GM18907 (cell line): ENCODE data around the gene HILPDA.
A peak's percentile ranks its signal among the peaks of the same experiment; 100 is the strongest.

ENCODE experiments used
- ATAC-seq: cut with Tn5 transposase; IDR thresholded peaks from one replicate; pipeline ENCODE4 v1.9.1; 2021; ENCODE audit warnings: mild to moderate bottlenecking, moderate library complexity; ENCODE audit not compliant: unreplicated experiment

Gene HILPDA

DNA sequence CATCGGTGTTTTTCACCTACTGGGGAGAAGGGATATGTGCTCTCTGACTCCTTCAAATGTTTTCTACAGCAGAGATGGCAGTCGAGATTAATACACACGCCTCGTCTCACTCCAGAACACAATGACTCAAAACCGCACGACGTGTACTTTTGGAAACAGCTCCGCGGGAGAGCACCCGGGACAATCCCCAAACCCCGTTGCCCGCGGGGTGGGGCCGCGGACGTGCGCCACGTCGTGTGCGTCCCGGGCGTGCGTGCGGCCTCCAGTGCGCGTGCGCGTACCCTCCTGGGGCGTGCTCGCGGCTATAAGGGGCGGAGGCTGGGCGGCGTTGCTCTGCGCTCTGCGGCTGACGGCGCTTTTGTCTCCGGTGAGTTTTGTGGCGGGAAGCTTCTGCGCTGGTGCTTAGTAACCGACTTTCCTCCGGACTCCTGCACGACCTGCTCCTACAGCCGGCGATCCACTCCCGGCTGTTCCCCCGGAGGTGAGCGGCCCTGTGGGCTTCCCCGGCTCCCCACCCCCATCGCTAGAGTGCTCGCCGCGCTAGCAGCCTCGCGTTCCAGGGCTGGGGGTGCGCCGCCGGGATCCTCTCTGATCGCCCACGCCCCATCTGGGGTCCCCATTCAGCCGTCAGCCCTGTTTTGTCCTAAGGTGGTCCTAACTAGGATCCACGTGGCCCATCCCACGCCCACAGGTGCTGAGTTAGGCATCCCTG, at the start of gene HILPDA:
Gene HILPDA (plus strand): TSS at position 336 of the 712 bp plus-strand sequence. CDS start 1,391 bp downstream, outside the sequence.
- peak; percentile 84 for ATAC-seq

DNA sequence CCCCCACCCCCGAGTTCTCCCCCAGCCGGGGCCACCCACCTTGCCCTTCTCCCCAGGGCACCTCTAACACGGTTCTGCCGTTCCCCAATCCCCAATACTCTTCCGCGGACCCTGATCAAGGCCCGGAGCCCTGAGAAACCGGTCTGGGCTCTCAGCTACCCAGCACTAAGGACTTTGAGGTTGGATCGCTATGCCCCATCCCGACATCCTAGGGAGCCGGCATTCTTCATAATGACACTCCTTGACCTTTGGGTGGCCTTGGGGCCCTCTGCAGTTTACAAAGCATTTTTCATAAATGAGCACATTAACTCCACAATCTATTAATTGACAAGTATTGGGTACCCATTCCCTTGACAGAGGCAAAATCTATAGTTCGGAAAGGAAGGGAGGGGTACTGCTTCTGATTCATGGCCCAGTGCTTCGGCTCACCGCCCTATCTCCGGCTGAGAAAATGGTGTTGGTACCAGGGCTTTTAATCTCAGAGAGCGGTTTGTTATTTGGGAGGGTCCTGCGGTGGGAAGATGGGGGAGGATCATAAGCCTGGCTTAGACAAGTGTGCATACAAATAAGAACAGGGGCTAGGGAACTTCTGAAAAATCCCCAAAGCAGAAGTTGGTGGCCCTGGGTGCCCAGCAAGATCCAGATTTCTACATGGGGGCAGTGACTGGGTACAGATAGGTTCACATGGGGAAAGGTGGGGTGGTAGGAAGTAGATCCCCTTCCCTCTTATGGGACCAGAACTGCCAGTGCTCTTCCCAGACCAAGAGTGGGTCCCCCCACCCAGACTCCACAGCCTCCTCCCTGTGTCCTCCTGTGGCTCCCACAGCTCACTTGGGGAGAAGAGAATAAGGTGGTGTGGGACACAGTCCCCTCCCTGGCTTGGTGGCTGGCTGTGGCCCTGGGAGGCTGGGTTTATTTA, 49.1 kb upstream of the HILPDA start:
- no peak for ATAC-seq

DNA sequence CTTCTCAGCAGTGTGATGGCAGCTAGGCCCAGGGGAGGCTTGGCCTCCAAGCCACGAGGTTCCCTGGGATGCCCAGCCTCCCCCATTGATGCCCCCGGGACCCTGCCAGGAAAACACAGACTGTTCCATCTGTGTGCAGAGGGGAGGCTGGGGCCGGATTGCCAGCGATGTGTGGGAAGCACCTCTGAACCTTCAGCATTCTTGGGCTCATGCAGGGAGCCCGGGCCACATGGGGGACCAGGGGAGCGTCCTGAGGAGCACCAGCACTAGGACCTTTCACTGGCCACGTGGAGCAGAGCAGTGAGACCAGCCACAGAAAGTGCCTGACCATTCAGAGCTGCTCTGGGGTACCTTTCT, 48.5 kb upstream of the HILPDA start:
- ATAC-seq: no peak

GRCh38 chr7:128407751-128408708, 47.6 kb upstream of the HILPDA start:
- no peak for ATAC-seq

GRCh38 chr7:128408709-128409595, 46.7 kb upstream of the HILPDA start:
- ATAC-seq: no peak

GRCh38 chr7:128409596-128410450, 45.9 kb upstream of the HILPDA start, which contains the start of gene IMPDH1:
Gene IMPDH1, minus strand, starts transcription at chr7:128409982. Its CDS starts 81 bp downstream, at chr7:128409901.
- ATAC-seq: peak; percentile 81

DNA sequence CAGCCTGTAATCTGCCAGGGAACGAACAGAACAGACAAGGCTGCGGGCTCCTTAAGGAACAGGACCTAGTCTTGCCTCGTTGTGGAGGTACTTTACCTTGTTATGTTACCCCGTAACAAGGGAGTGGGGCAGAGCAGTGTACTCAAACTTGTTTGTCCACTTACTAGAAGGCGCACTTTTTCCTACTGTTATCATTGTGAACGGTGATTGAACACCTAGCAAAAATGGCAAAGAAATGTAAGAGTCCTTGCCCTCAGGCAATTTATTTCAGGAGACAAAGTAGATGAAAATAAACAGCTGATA, 45.3 kb upstream of the HILPDA start:
- no peak for ATAC-seq

GRCh38 chr7:128415217-128415785, 40.4 kb upstream of the HILPDA start:
- no peak for ATAC-seq

DNA sequence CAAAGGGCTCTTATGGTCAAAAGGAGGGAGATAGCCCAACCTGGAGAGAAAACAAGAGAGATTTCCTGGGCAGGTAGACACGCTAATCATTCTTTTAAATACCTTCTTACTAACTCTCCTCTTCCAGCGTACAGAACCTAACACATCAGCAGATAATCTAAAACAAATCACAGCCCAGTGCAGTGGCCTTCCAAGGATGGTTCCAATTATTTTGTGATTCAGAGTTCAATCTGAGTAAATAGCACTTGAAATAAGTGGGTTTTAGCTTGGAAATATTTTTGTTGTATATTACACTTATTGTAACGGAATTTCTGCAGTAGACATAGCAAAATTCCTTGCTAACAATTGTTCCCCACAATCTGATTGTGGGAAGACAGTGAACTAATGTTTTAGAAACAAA, 38.6 kb upstream of the HILPDA start:
- no peak for ATAC-seq

- ATAC-seq: no peak
Measured at GRCh38 chr7:128419257-128419656, 36.4 kb upstream of the HILPDA start.

DNA sequence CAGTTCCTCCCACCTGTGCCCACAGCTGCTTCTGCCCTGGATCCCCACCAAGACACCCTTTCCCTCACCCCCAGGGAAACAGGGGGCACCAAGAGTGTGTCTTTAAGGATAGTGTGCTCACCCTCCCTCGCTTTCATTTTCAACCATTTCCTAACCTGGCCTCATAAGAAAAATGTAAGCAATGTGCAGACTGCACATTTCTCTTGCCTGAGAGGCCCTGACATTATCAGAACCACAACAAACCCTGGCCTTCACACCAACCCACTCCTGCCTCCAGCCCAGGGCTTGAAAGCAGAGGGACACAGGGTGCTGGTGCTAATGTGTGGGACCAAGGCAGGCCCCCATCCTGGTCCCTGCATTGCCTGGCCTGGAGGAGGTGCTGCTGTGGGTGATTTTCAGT, 34.9 kb upstream of the HILPDA start:
- ATAC-seq: no peak

DNA sequence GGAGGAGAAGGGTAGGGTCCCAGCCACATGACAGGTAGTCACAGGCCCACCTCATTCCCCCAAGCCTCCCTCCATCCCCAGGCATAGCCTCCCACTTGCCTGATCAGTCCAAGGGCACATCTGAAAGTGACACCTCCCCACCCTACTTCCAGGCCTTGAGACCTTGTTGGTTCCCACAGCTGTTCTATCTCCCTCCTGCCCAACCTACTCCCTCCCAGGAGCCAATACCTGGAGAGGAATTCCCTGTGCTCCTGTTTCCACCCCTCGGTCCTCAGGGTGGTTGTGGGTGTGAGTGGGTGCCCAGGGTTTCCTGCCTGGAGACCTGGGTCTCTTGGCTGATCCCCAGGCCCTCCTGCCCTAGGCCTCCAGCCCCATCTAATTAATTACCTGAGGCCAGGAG, 34.3 kb upstream of the HILPDA start:
- ATAC-seq: no peak

DNA sequence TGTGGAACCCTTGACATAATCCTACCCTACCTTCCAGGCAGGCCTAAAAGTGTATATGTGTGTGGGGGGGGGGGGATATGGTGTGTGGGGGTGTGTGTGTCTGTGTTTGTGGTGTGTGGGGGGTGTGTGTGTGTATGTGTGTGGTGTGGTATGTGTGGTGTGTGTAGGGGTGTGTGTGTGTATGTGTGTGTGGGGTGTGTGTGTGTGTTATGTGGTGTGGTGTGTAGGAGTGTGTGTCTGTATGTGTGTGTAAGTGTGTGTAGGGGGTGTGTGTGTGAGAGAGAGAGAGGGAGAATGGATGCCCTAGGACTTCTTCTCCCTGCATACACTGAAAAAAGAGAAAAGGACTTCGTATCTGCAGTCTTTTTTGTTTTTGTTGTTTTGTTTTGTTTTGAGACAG, 33.6 kb upstream of the HILPDA start:
- no peak for ATAC-seq

DNA sequence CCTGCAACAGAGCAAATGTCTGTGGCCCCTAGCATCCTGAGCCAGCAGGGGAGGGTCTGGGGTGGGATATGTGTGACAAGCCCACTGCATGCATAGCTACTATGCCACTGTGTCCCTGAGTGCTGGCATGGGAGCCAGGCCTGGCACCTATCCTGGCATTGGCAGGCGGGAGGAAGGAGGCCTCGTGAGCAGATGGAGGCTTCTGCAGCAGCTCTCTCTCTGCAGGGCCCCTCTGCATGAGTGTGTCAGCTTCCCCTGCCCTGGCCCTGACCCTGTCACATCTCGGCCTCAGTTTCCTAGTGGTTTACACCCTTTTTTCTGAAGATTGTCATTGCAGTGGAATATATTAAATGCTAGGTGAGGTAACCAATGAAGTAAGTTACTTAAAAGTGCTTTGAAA, 32.8 kb upstream of the HILPDA start:
- no peak for ATAC-seq

- ATAC-seq: no peak
Measured at GRCh38 chr7:128424686-128425275, 30.9 kb upstream of the HILPDA start.

DNA sequence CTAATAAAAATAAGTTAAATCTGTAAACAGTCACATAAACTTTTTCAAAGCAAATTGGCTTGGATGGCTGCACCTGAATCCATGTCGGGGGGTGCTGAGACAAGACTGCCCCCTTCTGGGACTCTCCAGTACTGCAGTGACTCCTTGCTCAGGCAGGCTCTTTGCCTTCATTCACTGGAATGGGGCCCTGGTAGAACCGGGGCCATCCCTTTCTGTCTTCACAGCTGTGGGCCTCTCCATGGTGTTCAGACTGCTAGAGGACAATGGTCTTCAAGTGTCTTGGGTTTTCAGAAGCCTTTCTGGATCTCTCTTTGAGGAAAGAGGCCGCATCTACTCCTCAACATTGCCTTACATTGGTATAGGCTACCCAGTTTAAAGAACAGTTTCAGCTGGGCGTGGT, 29.8 kb upstream of the HILPDA start:
- no peak for ATAC-seq

DNA sequence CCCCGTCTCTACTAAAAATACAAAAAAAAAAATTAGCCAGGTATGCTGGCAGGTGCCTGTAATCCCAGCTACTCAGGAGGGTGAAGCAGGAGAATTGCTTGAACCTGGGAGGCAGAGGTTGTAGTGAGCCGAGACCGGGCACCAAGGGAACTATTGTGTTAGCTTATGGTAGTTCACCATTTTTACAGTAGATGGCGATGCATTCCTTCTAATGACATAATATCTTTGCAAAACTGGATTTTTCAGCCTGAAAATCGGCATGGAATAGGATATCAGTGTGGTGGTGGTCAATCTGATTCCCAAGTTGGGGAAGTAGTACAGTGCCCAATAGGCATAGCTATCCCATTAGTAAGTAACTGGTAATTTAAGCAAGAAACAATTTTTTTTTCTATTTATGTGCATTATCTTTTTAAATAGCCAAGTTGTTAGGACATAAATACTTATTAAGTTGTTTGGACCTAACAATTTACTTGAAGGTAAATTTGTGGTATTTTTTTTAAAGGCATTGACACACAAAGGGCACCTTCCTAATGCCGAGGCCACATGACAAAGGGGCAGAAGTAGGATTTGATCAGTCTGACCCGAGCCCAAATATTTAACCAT, 28.3 kb upstream of the HILPDA start:
- no peak for ATAC-seq

GRCh38 chr7:128430207-128430606, 25.5 kb upstream of the HILPDA start:
- no peak for ATAC-seq
